ENCODE data around the gene GULP1.

- TF ChIP-seq, protein P1, sequence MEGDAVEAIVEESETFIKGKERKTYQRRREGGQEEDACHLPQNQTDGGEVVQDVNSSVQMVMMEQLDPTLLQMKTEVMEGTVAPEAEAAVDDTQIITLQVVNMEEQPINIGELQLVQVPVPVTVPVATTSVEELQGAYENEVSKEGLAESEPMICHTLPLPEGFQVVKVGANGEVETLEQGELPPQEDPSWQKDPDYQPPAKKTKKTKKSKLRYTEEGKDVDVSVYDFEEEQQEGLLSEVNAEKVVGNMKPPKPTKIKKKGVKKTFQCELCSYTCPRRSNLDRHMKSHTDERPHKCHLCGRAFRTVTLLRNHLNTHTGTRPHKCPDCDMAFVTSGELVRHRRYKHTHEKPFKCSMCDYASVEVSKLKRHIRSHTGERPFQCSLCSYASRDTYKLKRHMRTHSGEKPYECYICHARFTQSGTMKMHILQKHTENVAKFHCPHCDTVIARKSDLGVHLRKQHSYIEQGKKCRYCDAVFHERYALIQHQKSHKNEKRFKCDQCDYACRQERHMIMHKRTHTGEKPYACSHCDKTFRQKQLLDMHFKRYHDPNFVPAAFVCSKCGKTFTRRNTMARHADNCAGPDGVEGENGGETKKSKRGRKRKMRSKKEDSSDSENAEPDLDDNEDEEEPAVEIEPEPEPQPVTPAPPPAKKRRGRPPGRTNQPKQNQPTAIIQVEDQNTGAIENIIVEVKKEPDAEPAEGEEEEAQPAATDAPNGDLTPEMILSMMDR (conservative IDR thresholded peaks at IDR 0.05 in 1 of 2, IDR thresholded peaks at IDR 0.05 in 1 of 2; ENCODE audit: low read depth in 1 of 2, low read length in 2 of 2), result no peak
- TF ChIP-seq EZH2 (IDR thresholded peaks at IDR 0.05; ENCODE audit: low read length, missing control alignments), result no peak
Observed at GRCh38 chr2:188444106-188444835, 152.6 kb downstream of the GULP1 start.
